Sciatic nerve (tissue), 2 donors: Measurements from ENCODE around the gene TLR3. TPM values are rescaled to one million over a fixed set of nuclear protein-coding genes. Genes with fewer than 3 reads are reported as not detected.
A peak's percentile ranks its signal among the peaks of the same experiment; 100 is the strongest.
"Not testable (repeated sequence)": the region's sequence is repeated elsewhere in the genome, so short reads cannot be mapped to it uniquely, and the experiment has no call there.

Source experiments
- ATAC-seq: fragments of 200-7000 bp; cut with Tn5 transposase; one replicate; pipeline ENCODE4 v1.9.1; 2020; ENCODE audit warnings: mild to moderate bottlenecking, moderate library complexity
- DNase-seq: peaks from one replicate; pipeline ENCODE4 v3.0.0-alpha.2; 2020; ENCODE audit warnings: low spot score
- intact Hi-C: fragments of 100-400 bp; cut with DNase I; formaldehyde crosslinking; loops from one replicate; pipeline ENCODE4 v1.14.2; 2022
- total RNA-seq: library from RNA; stranded (reverse); fragmentation: NEBNext Ultra II Directional; extraction: Animal tissue kit (Norgen Biotek cat#: 25700); gene quantifications from one replicate; pipeline ENCODE4 v1.2.1, GENCODE V29; 2021
- donor health status: DM: no; HTN: no; CAD: no.
- donor health status: DM: no; HTN: no; CAD: no.

TLR3 gene
- total RNA-seq, 1 donor from 2014 or later = 15.2 TPM

GRCh38 chr4:186037692-186038658 is 31.0 kb upstream of the TLR3 start:
- ATAC-seq (peak; percentile 95), DNase-seq (no peak)
- intact Hi-C loops = loop anchor here (5.0 kb wide), 1 partner anchor 396 kb away; no protein-coding TSS in a partner anchor

- DNase-seq (no peak), ATAC-seq (no peak)
- intact Hi-C loops = loop anchor here (5.0 kb wide), 1 partner anchor 397 kb away; no protein-coding TSS in a partner anchor
Observed at GRCh38 chr4:186039697-186040096, 29.3 kb upstream of the TLR3 start.

GRCh38 chr4:186040316-186040715 is 28.6 kb upstream of the TLR3 start:
- intact Hi-C loops = no loop called here
- no peak for DNase-seq
- ATAC-seq = no peak

GRCh38 chr4:186047501-186047900 is 21.5 kb upstream of the TLR3 start:
- ATAC-seq, DNase-seq, intact Hi-C loops: not testable (repeated sequence)

- ATAC-seq, intact Hi-C loops, DNase-seq: not testable (repeated sequence)
Observed at GRCh38 chr4:186050135-186050534, 18.8 kb upstream of the TLR3 start.

- no peak for ATAC-seq
- DNase-seq = no peak
- intact Hi-C loops = no loop called here
Observed at GRCh38 chr4:186051096-186051495, 17.9 kb upstream of the TLR3 start.

GRCh38 chr4:186058253-186058979 is 10.5 kb upstream of the TLR3 start:
- ATAC-seq = no peak
- intact Hi-C loops = no loop called here
- DNase-seq = no peak

GRCh38 chr4:186058980-186059316 is 10.0 kb upstream of the TLR3 start:
- intact Hi-C loops = no loop called here
- DNase-seq (no peak), ATAC-seq (no peak)

GRCh38 chr4:186061921-186062320 is 7.0 kb upstream of the TLR3 start:
- intact Hi-C loops = no loop called here
- ATAC-seq (no peak), DNase-seq (no peak)

- DNase-seq (peak; percentile 73), ATAC-seq (peak; percentile 93)
- intact Hi-C loops = no loop called here
Observed at GRCh38 chr4:186067757-186068385, 1.1 kb upstream of the TLR3 start.

GRCh38 chr4:186069729-186070128 is 773 bp downstream of the TLR3 start:
- intact Hi-C loops = no loop called here
- DNase-seq (no peak), ATAC-seq (no peak)

- DNase-seq (no peak), ATAC-seq (no peak)
- intact Hi-C loops = no loop called here
Observed at GRCh38 chr4:186072516-186072915, 3.6 kb downstream of the TLR3 start.

GRCh38 chr4:186074189-186074588 is 5.2 kb downstream of the TLR3 start:
- intact Hi-C loops = no loop called here
- ATAC-seq (peak; percentile 60), DNase-seq (no peak)

GRCh38 chr4:186078981-186079638 is 10.2 kb downstream of the TLR3 start:
- intact Hi-C loops = no loop called here
- ATAC-seq = no peak
- no peak for DNase-seq

- DNase-seq (no peak), ATAC-seq (no peak)
- intact Hi-C loops = no loop called here
Observed at GRCh38 chr4:186079694-186080093, 10.7 kb downstream of the TLR3 start.

GRCh38 chr4:186081202-186081807 is 12.3 kb downstream of the TLR3 start:
- intact Hi-C loops = no loop called here
- ATAC-seq = no peak
- DNase-seq = no peak

- intact Hi-C loops = no loop called here
- no peak for DNase-seq
- ATAC-seq = no peak
Observed at GRCh38 chr4:186082221-186082620, 13.3 kb downstream of the TLR3 start.

GRCh38 chr4:186088523-186088922 is 19.6 kb downstream of the TLR3 start:
- intact Hi-C loops = no loop called here
- DNase-seq (no peak), ATAC-seq (no peak)

GRCh38 chr4:186092296-186092695 is 23.3 kb downstream of the TLR3 start:
- DNase-seq (no peak), ATAC-seq (no peak)
- intact Hi-C loops = no loop called here
